HG03060 (cell line): Measurements from ENCODE around the gene GLS.

ENCODE experiments used
- ATAC-seq: cut with Tn5 transposase; IDR thresholded peaks from one replicate; pipeline ENCODE4 v1.9.1; 2021; ENCODE audit warnings: low read depth, moderate number of reproducible peaks; ENCODE audit not compliant: unreplicated experiment

Gene GLS

GRCh38 chr2:191009541-191010374 lies 129.1 kb downstream of the GLS start:
- ATAC-seq = no peak

GRCh38 chr2:191010887-191011885 lies 130.6 kb downstream of the GLS start:
- no peak for ATAC-seq

GRCh38 chr2:191012346-191012745 lies 131.7 kb downstream of the GLS start:
- ATAC-seq = no peak

- no peak for ATAC-seq
Observed at GRCh38 chr2:191012845-191013681, 132.4 kb downstream of the GLS start.

- ATAC-seq = no peak
Observed at GRCh38 chr2:191013682-191013931, 133.0 kb downstream of the GLS start.

- ATAC-seq = peak; percentile 54
Observed at GRCh38 chr2:191013932-191014652, 133.5 kb downstream of the GLS start, which contains the start of gene STAT1. STAT1 (minus strand) TSS chr2:191014171; CDS start chr2:191010003, 4,168 bp downstream.

GRCh38 chr2:191014653-191015020 lies 134.0 kb downstream of the GLS start:
- ATAC-seq = peak; percentile 5
